Measurements from ENCODE around the gene ZNF710. TPM values are rescaled to one million over a fixed set of nuclear protein-coding genes. Genes with fewer than 3 reads are reported as not detected.

ZNF710 gene
- total RNA-seq, 1 donor from 2014 or later = 26.9 TPM

- Histone ChIP-seq H3K27ac (ENCODE audit: low read depth, low read length) (no peak overlapping the region), H2AFZ (ENCODE audit: low read depth, low read length) (peak overlapping the region; percentile 62), H3K4me2 (ENCODE audit: low read length) (peak overlapping the region; percentile 100), H3K36me3 (ENCODE audit: insufficient read depth, low read length) (no peaks in the 10 kb centered on the region), H3K4me3 (ENCODE audit: insufficient read depth, low read depth, low read length) (peak overlapping the region; percentile 71), H3K79me2 (ENCODE audit: insufficient read depth, low read length) (peaks cover 19% of the 10 kb centered on the region), H3K4me1 (ENCODE audit: insufficient read depth, low read length) (peaks cover 32% of the 10 kb centered on the region), H3K9ac (ENCODE audit: low read length) (peak overlapping the region; percentile 87), H3K9me3 (ENCODE audit: insufficient read depth, low read depth, low read length) (no peaks in the 10 kb centered on the region), H4K20me1 (ENCODE audit: insufficient read depth, low read length) (peaks cover 5% of the 10 kb centered on the region), H3K27me3 (ENCODE audit: insufficient read depth, low read length) (peaks cover 2% of the 10 kb centered on the region)
- peaks cover 8% of the 10 kb centered on the region for H3K27me3 Mint-ChIP-seq (ENCODE audit: low read depth, unreplicated experiment)
- H3K4me3 Mint-ChIP-seq (ENCODE audit: unreplicated experiment) = peak overlapping the region; percentile 45
- no peaks in the 10 kb centered on the region for H3K36me3 Mint-ChIP-seq (ENCODE audit: low read depth, unreplicated experiment)
- TF ChIP-seq EZH2 (IDR thresholded peaks at IDR 0.05; ENCODE audit: insufficient read depth, low read length) (no peak), CTCF (IDR thresholded peaks at IDR 0.05; ENCODE audit: insufficient read depth, low read depth, low read length) (no peak)
- FAIRE-seq = no peak
- DNase-seq (ENCODE audit: low read depth) = peak; percentile 30
- H3K27ac Mint-ChIP-seq (ENCODE audit: unreplicated experiment) = no peak overlapping the region
- H3K4me1 Mint-ChIP-seq (ENCODE audit: low read depth, unreplicated experiment) = peaks cover 26% of the 10 kb centered on the region
- H3K9me3 Mint-ChIP-seq (ENCODE audit: unreplicated experiment) = no peaks in the 10 kb centered on the region
These were observed 1.4 kb upstream of the ZNF710 start for GRCh38 chr15:89999676-90000185.

DNA sequence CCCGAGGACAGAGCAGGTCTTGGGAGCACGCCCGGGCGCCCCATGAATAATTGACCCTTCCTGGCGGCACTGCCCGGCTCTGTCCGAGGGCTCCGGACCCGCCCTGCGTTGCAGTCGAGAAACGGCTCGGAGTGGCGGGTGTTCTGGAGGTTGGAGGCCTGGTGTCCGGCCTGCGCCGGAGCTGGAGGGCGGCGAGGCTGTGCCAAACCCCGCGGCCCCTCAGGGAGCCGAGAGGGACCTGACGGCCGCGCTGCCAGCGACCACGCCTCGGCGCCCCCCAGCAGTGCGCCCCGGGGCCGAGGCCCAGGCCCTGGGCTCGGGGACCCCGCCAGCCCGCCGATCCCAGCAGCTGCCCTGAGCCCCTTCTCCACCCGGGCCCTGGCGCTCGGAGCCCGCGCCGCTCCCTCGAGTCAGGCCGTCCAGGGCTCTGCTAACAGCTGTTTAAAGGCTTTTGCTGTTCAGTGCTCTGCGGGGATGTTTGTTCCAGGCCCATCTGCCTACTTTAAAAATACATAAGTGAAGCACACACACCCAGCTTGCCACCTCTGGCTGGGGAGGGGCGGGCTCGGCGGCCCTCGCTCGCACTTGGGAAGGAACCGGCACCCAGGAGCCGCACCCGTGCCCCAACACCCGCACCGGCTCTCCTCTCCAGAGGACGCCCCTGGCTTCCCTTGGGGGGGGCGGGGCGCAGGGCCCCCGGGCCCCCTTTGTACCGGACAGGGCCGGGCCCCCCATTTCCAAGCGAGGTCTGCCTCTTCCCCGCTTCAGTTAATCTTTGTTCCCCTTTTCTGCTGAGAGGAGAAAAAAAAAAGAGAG, 730 bp upstream of the ZNF710 start:
- no peak for TF ChIP-seq CTCF (IDR thresholded peaks at IDR 0.05; ENCODE audit: insufficient read depth, low read depth, low read length)
- TF ChIP-seq EZH2 (IDR thresholded peaks at IDR 0.05; ENCODE audit: insufficient read depth, low read length) = no peak
- Histone ChIP-seq H3K4me1 (ENCODE audit: insufficient read depth, low read length) (peaks cover 39% of the 10 kb centered on the region), H3K27me3 (ENCODE audit: insufficient read depth, low read length) (peaks cover 2% of the 10 kb centered on the region), H3K27ac (ENCODE audit: low read depth, low read length) (peak overlapping the region; percentile 77), H2AFZ (ENCODE audit: low read depth, low read length) (peak overlapping the region; percentile 62), H4K20me1 (ENCODE audit: insufficient read depth, low read length) (peaks cover 10% of the 10 kb centered on the region), H3K79me2 (ENCODE audit: insufficient read depth, low read length) (peaks cover 19% of the 10 kb centered on the region), H3K36me3 (ENCODE audit: insufficient read depth, low read length) (no peaks in the 10 kb centered on the region), H3K4me3 (ENCODE audit: insufficient read depth, low read depth, low read length) (peak overlapping the region; percentile 71), H3K4me2 (ENCODE audit: low read length) (peak overlapping the region; percentile 100), H3K9me3 (ENCODE audit: insufficient read depth, low read depth, low read length) (no peaks in the 10 kb centered on the region), H3K9ac (ENCODE audit: low read length) (peak overlapping the region; percentile 87)
- no peaks in the 10 kb centered on the region for H3K9me3 Mint-ChIP-seq (ENCODE audit: unreplicated experiment)
- no peaks in the 10 kb centered on the region for H3K36me3 Mint-ChIP-seq (ENCODE audit: low read depth, unreplicated experiment)
- peak overlapping the region; percentile 94 for H3K27ac Mint-ChIP-seq (ENCODE audit: unreplicated experiment)
- peak overlapping the region; percentile 87 for H3K4me3 Mint-ChIP-seq (ENCODE audit: unreplicated experiment)
- FAIRE-seq = no peak
- no peak for DNase-seq (ENCODE audit: low read depth)
- H3K4me1 Mint-ChIP-seq (ENCODE audit: low read depth, unreplicated experiment) = peaks cover 31% of the 10 kb centered on the region
- H3K27me3 Mint-ChIP-seq (ENCODE audit: low read depth, unreplicated experiment) = peaks cover 8% of the 10 kb centered on the region
